HEK293T (cell line): Measurements from ENCODE around the gene YEATS4.

Source experiments
- FOXM1 ChIP-seq: fragments of 450-650 bp; IDR thresholded peaks from 2 replicates; pipeline ENCODE4 v1.6.1; 2017; ENCODE audit warnings: mild to moderate bottlenecking, borderline replicate concordance
- L3MBTL2 ChIP-seq: fragments of 450-650 bp; conservative IDR thresholded peaks from 2 replicates; pipeline ENCODE4 v1.6.1; 2016; ENCODE audit warnings: mild to moderate bottlenecking
- SP1 ChIP-seq: fragments of 450-650 bp; IDR thresholded peaks from 2 replicates; pipeline ENCODE4 v1.6.1; 2017
- SUZ12 ChIP-seq: fragments of 450-650 bp; IDR thresholded peaks from 2 replicates; pipeline ENCODE4 v1.6.1; 2016; ENCODE audit warnings: mild to moderate bottlenecking
- TARDBP ChIP-seq: fragments of 450-650 bp; IDR thresholded peaks from 2 replicates; pipeline ENCODE4 v1.6.1; 2016
- TF ChIP-seq, protein P1 (sequence below): fragments of 450-650 bp; IDR thresholded peaks from 2 replicates; pipeline ENCODE4 v1.6.1; 2016

DNA sequence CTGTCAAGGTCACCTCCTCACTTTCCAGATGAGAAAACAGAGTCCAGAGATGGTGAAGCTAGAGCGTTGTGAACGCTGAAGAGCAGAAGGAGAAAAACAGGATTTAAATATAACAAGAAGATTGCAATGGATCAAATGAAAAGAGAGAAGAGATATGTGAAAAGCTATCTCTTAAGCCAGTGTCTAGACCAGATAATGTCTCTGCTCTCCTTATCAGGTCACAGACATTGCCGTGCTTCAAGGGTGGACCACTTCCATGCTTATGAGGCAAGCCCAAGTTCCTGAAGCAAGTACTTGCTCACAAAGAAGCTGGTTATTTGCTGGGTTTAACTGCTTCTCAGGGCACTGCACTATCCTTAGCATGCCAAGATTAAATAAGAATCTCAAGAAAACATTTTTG lies 79.0 kb downstream of the YEATS4 start:
- no peak for TF ChIP-seq SUZ12
- TF ChIP-seq FOXM1 = no peak
- TF ChIP-seq SP1 = no peak
- no peak for TF ChIP-seq L3MBTL2
- TF ChIP-seq, protein P1, sequence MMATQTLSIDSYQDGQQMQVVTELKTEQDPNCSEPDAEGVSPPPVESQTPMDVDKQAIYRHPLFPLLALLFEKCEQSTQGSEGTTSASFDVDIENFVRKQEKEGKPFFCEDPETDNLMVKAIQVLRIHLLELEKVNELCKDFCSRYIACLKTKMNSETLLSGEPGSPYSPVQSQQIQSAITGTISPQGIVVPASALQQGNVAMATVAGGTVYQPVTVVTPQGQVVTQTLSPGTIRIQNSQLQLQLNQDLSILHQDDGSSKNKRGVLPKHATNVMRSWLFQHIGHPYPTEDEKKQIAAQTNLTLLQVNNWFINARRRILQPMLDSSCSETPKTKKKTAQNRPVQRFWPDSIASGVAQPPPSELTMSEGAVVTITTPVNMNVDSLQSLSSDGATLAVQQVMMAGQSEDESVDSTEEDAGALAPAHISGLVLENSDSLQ = no peak
- no peak for TF ChIP-seq TARDBP
